GM12874 (cell line): ENCODE measurements around the gene ACKR1.

Experiments
- TF ChIP-seq, protein P1 (sequence below): IDR thresholded peaks from 2 replicates; pipeline ENCODE4 v1.5.1; 2011; ENCODE audit warnings: low read depth, mild to moderate bottlenecking, control low read depth, low read length, moderate library complexity; ENCODE audit not compliant: insufficient read depth

ACKR1 gene

DNA sequence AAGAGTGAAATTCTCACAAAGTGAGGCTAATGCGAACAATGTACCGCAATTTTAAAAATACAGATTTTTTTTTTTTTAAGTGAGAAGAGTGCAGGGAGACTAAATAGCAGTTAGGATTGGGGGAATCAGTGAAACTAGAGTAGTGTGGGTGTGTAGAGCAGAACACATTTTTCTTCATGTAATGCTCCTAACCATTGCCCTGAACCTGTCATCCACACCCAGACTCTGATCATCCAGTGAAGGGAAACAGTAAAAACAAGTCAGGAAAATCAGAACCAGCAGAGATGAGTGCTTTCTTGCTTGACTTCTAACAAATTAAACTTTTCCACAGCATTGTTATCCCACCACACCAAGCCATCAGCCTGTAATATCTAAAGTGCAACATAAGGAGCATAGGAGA, 24.2 kb upstream of the ACKR1 start:
- TF ChIP-seq, protein P1, sequence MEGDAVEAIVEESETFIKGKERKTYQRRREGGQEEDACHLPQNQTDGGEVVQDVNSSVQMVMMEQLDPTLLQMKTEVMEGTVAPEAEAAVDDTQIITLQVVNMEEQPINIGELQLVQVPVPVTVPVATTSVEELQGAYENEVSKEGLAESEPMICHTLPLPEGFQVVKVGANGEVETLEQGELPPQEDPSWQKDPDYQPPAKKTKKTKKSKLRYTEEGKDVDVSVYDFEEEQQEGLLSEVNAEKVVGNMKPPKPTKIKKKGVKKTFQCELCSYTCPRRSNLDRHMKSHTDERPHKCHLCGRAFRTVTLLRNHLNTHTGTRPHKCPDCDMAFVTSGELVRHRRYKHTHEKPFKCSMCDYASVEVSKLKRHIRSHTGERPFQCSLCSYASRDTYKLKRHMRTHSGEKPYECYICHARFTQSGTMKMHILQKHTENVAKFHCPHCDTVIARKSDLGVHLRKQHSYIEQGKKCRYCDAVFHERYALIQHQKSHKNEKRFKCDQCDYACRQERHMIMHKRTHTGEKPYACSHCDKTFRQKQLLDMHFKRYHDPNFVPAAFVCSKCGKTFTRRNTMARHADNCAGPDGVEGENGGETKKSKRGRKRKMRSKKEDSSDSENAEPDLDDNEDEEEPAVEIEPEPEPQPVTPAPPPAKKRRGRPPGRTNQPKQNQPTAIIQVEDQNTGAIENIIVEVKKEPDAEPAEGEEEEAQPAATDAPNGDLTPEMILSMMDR, result no peak

DNA sequence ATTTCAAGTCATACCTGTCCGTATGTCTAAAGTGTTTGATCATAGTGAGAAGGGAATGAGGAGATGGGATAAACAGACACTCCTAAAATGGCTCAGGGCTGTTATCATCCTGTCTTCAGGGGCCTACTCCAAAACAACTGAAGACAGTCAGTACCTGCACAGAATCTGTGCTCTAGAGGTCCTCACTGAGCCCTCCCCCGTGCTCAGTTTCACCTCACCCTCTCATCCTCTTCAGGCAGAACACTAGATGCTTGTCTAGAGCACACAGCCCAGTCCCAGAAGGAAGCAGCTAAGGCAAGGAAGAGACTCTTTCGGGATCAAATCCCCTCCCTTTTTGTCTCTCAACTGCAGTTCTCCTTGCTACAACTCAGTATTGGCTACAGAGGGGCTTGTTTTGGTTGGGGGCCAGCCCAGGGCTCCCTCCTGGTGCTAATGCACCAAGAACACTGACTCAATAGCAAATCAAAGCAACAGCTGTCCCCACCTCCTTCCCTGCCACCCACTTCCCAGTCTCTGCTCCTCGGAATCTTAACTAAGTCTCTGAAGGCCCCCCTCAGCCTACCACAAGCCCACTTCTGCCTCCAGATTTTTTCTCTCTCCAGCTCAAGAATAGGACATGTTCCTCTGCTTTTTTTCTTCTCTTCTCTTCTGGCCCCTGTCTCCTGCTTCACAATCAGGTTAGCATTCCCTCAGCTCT, 23.2 kb upstream of the ACKR1 start:
- TF ChIP-seq, protein P1, result no peak

DNA sequence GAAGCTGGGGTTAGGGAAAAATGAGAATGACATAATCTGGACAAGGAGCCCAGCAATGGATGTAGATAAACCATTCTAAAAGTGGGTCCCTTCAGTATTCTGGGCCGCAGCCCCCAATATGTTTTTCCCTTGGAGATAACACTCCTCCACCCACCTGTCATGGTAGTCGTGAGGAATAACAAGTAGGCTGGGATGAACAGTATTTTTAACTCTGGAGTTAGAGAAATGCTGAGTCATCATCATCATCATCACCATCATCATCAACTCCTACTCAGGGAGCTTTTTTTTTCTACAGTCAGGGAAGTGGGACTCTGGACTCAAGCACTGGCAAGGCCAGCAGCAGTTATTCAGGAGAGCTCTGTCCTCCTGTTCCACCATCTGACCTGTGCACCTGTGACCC, 20.5 kb upstream of the ACKR1 start:
- TF ChIP-seq, protein P1, result no peak

DNA sequence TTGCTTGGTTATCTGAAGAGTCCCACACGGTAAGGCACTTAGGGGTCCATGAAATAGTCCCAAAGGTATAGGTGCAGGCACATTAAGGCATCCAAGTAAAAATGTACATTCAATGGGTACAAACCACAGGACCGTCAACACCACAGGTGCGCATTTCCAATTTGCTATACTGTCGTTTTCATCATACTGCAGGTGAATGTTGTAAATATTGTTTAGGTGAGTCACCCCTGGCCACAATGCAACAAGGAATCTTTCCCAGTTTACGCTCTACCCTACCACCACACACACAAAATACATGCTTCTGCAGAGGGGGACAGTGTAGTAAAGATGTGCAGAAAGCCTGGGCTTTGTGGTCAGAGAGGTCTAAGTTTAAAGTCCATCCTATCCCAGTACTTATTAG, 19.6 kb upstream of the ACKR1 start:
- TF ChIP-seq, protein P1, result no peak

DNA sequence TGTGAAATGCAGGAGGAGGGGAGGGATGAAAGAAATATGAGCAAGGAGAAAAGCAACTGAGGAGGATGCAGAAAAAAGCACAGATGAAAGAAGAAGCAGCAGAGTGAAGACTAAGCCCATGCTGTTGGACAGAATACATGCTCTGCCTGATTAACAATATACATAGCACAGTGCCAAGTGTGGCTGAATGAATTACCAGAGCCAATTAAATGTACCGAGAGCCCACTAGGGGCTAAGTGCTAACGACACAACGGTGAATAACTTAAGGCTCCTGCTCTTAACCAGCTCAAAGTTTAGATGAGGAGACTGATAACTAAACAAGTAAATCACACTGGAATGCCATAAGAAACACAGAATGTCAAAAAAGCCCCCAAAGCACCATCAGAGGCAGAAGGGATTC, 17.6 kb upstream of the ACKR1 start:
- TF ChIP-seq, protein P1, result no peak

DNA sequence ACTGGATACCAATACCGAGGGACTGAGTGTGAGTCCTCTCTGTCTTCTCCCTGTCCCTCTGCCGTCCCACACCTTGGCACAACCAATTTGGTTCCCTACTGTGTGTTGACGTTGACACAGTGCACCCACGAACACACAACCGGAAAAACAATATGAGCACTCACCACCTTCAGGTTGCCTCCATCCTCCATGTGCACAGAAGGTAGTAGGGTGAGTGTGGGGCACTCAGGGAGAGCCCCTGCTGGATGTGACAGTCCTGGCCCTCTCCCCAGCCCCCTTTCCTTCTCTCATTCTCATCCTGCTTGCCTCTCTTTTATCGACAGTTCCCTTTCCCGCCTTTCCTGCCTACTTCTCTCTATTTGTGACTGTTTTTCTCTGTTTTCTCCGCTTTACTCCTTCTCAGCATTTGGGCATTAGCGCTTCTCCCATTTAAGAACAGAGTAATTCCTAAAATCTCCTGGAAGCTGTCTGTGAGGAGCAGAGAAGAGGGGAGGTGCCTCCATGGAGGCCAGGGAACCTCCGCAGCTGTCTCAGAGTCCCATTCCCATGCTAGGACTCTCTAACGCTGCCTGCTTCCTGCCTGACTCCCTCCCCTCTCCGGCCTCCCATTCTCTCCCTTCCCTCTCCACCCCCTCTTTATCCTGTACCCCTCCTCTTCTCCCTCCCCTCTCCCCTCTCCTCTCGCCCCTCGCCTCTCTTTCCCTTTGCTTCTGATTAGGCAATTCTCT, 16.9 kb upstream of the ACKR1 start:
- TF ChIP-seq, protein P1, result no peak

DNA sequence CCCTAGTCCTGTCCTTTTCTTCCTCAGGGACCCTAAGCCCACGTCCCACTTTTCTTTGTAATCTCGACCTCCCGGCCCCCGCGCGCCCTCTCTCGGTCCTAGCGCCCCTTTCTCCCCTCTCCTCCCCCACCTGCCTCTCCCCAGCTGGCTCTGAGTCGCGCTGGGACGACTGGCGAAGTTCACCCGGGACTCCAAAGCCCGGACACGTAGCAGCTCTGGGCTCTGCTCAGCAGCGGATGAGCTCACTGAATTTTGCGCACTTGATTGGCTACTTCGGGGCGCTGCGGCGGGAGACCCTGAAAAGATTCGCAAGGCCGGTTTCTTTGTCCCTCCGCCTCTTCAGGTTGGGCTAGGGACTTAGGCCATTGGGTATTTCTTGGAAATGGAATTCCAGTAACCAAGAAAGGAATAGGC, 16.3 kb upstream of the ACKR1 start:
- TF ChIP-seq, protein P1, result no peak
